GM18505 (cell line): ENCODE data around the gene CTNNA2.

Experiments
- ATAC-seq: cut with Tn5 transposase; IDR thresholded peaks from one replicate; pipeline ENCODE4 v1.9.1; 2021; ENCODE audit not compliant: unreplicated experiment
- POLR2A ChIP-seq: IDR thresholded peaks from 4 replicates; pipeline ENCODE4 v1.6.1; 2011; ENCODE audit warnings: borderline replicate concordance; ENCODE audit not compliant: insufficient read depth, insufficient read length; ENCODE audit errors: extremely low read depth

CTNNA2 gene

GRCh38 chr2:79940364-79940763, 427.5 kb downstream of the CTNNA2 start:
- no peak for TF ChIP-seq POLR2A
- no peak for ATAC-seq

GRCh38 chr2:79941179-79941578, 428.3 kb downstream of the CTNNA2 start:
- ATAC-seq = no peak
- TF ChIP-seq POLR2A = no peak

- ATAC-seq = no peak
- no peak for TF ChIP-seq POLR2A
Observed at GRCh38 chr2:79944205-79944604, 431.4 kb downstream of the CTNNA2 start.

DNA sequence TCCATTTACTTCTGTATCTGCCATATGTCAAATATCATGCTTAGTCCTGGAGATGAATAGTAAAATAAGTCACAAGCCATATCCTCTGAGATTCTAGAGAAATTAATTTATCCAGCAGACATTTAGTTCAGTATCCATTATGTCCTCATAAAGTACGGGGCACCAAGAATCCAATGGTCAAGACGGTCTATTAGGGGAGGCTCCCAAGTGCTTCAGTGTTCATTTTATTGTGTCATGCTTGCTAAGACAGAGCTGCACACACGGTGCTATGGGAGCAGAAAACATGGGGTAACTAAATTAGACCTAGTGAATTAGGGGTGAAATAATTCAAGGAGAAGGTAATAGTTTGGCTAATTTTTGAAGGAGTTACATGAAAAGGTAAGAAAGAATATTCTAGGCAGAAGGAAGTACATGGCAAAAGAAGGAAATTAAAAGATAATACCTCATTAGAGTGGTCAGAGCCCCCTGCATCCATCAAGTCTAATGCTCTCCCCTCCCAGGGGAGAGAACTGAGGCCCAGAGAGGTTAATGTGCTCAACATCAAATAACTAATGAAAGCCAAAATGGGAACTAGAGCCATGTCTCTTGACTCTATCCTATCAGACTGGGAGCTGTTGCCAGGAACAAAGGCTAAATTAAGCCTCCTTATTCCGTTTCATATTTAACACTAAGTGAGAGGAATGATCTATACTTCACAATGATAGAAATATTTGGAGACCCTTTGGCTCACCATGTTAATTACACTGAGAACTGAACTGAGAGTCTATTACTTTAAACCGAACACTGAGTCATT, 433.0 kb downstream of the CTNNA2 start:
- no peak for ATAC-seq
- TF ChIP-seq POLR2A = no peak

DNA sequence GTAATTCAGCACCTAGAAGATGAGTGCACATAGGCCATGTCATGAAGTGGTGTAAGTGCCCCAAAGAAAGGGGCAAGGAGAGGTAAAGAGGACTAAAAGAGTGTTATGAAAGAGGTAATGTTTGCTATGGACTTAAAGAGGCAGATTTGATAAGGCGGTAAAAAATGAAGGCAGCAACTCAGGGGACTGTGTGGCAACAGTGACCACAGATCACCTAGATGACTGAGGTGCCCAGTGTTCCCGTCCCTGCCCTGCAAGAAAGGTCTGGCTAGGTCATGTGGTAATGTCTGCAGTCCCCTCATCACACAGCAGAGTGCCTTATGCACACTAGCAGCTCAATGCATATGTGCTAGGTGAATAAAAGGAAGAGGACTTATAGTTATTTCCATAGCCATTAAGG, 434.9 kb downstream of the CTNNA2 start:
- no peak for ATAC-seq
- TF ChIP-seq POLR2A = no peak

- ATAC-seq = no peak
- TF ChIP-seq POLR2A = no peak
Observed at GRCh38 chr2:79950526-79950925, 437.7 kb downstream of the CTNNA2 start.

DNA sequence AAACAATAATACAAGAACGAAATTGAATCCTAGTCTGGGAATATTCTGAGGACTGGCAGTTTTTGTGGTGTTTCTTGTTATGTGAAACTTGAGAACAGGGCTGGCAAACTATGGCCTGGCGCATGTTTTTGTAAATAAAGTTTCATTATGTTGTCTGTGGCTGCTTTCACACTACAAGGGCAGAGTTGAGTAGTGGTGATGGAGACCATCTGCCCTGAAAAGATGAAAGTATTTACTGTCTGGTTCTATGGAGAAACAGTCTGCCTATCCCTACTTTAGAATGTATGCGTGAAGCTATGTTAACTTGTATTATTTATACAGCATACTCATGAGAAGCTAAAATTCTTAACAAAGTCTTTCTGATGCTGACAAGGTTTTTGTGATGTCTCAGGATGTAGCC, 439.8 kb downstream of the CTNNA2 start:
- no peak for TF ChIP-seq POLR2A
- no peak for ATAC-seq

DNA sequence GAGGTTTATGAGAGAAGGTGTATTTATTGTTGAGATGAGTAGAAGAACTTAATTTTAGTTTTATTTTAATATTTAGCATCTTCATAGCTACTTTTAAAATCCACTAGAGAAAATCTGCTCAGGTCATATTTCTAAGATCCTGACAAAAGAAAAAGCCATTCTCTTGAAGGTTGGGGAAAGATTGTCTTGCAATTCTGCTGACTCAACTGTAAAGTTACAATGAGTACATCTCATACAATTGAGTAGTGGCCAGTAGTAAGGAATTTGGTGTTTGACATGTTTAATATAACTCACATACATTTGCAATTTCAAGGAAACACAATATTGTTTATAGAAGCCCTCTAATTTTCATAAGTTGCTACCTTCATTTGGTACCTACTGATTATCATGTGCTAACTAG, 447.2 kb downstream of the CTNNA2 start:
- ATAC-seq = no peak
- TF ChIP-seq POLR2A = no peak

DNA sequence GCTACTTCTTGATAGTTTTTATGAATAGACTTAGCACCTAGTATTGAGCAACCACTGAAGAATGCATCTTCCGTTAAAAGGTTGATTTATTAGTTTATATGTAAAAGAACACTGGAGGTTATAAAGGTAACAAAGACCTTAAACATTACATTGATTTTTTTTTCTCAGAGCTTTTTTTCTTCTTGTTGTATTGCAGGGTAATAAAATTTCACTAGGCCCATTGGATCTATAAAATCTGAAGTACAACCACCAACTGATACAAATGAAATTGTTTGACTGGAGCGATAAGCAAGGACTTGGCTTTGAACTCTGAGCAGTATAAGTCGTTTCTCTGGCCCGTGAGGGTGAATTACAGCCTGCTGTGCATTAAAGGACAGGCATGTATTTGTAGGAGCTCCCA, 447.7 kb downstream of the CTNNA2 start:
- no peak for TF ChIP-seq POLR2A
- ATAC-seq = no peak

DNA sequence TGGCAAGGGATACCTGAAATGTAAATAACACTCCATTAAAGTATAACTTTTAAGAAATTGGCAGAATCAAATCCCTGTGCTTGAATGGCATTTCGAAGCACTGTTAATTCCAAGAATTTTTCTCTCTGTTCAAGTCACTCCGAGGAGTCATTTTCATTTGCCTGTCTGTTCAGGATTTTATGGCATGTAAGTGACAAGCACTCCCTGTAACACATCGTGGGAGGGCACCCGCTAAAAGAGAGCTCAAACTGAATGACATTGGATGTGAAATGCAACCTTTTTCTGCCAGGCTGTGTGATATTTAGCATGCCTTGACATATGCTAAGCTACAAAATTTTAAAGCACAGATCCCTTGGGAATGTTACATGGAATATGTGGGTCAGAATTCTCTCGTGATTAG, 452.1 kb downstream of the CTNNA2 start:
- no peak for TF ChIP-seq POLR2A
- ATAC-seq = no peak

DNA sequence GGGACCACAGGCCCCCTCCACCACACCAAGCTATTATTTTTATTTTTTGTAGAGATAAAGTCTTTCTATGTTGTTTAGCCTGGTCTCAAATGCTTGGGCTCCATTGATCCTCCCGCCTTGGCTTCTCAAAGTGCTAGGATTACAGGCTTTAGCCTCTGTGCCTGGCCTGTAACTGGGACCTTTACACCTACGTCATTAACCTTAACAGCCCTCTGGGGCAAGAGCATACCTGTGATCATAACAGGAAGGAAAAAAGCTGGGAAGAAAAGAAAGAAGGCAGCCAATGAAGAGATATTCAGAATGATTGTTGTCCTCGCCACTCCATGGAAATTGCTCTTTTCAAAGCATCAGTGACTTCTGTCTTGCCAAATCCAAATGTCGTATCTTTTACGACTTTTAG, 453.5 kb downstream of the CTNNA2 start:
- no peak for TF ChIP-seq POLR2A
- no peak for ATAC-seq

DNA sequence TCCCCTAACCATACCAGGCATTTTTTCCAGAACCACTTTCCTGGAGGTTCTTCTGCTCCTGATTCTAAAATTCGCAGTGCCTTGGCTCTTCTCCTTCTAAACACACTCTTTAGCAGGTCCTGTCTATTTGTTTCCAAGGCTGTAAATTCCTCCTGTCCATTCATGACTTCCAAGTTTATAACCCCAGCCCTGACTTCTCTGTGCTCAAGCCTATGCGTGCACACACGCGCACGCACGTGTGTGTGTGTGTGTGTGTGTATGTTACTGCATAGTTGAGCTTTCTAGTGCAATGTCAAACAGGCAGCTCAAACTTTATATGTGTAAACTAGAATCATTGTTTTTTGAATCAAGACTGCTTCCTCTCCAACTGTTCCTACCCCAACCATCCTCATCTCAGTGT, 454.0 kb downstream of the CTNNA2 start:
- ATAC-seq = no peak
- no peak for TF ChIP-seq POLR2A

DNA sequence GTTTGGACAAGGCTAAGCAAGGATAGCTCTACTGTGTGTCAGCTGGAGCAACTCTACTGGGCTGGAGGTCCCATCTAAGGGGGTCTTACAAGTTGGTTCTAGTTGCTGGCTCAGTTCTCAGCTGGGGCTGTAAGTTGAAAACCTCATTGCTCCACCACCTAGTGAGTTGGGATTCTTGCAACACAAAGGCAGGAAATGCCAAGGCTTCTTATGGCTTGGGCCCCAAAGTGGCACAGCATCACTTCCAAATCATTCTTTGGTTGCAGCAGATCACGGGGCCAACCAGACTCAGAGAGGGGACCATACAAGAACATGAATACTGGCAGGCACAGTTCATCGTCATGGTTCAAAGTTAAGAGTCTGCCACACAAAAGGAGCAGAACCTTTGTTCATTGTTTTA, 459.0 kb downstream of the CTNNA2 start:
- no peak for TF ChIP-seq POLR2A
- no peak for ATAC-seq

- no peak for TF ChIP-seq POLR2A
- ATAC-seq = no peak
Observed at GRCh38 chr2:79972661-79973060, 459.8 kb downstream of the CTNNA2 start.
